Erythroblast (primary cell): ENCODE measurements around the gene MFSD12.

Experiments
- GATA1 ChIP-seq: IDR thresholded peaks from 2 replicates; pipeline ENCODE4 v1.6.1; 2011; ENCODE audit warnings: low read depth, mild to moderate bottlenecking, control low read depth, low read length, moderate library complexity
- POLR2A ChIP-seq: IDR thresholded peaks from 2 replicates; pipeline ENCODE4 v1.6.1; 2011; ENCODE audit warnings: mild to moderate bottlenecking, low read length

GRCh38 chr19:3537438-3538240, 19.7 kb downstream of the MFSD12 start:
- no peak for TF ChIP-seq POLR2A
- no peak for TF ChIP-seq GATA1
